HepG2 (cell line): ENCODE results near the gene DLST. TPM values are rescaled to one million over a fixed set of nuclear protein-coding genes. Genes with fewer than 3 reads are reported as not detected.

Source experiments
- ARNTL ChIP-seq: sonication (generic); formaldehyde crosslinking; IDR thresholded peaks from 2 replicates; pipeline ENCODE4 v1.4.0; 2020; ENCODE audit warnings: mild to moderate bottlenecking, missing genetic modification reagents
- GATA4 ChIP-seq: sonication (generic); IDR thresholded peaks from 2 replicates; pipeline ENCODE4 v1.6.1; 2016; ENCODE audit warnings: antibody characterized with exemption, low read depth, borderline replicate concordance
- POLR2A ChIP-seq, 2 experiments: IDR thresholded peaks; 2 replicates each; pipeline ENCODE4 v1.6.1; 2011; ENCODE audit warnings: low read depth in 2 of 2, low read length in 2 of 2, mild to moderate bottlenecking in 1 of 2, moderate library complexity in 1 of 2; ENCODE audit not compliant: insufficient read depth in 1 of 2
- TP53 ChIP-seq: sonication (generic); formaldehyde crosslinking; conservative IDR thresholded peaks from 2 replicates; pipeline ENCODE4 v1.4.0; 2020; ENCODE audit warnings: missing genetic modification reagents
- ZFP36L2 ChIP-seq: sonication (generic); formaldehyde crosslinking; IDR thresholded peaks from 2 replicates; pipeline ENCODE4 v1.4.0; 2020; ENCODE audit warnings: missing genetic modification reagents
- ZKSCAN8 ChIP-seq: IDR thresholded peaks from 2 replicates; pipeline ENCODE4 v1.6.1; 2016; ENCODE audit warnings: borderline replicate concordance, missing genetic modification reagents, missing compliant biosample characterization
- ZNF235 ChIP-seq: sonication (generic); formaldehyde crosslinking; IDR thresholded peaks from 2 replicates; pipeline ENCODE4 v1.8.1; 2023; ENCODE audit warnings: mild to moderate bottlenecking, missing genetic modification reagents, borderline replicate concordance
- ZNF382 ChIP-seq: sonication (generic); formaldehyde crosslinking; IDR thresholded peaks from 2 replicates; pipeline ENCODE4 v1.5.0; 2020; ENCODE audit warnings: missing genetic modification reagents, mild to moderate bottlenecking, borderline replicate concordance
- polyA plus RNA-seq, 8 experiments: library from polyadenylated mRNA; depleted of rRNA in 3 of 8; stranded (reverse) in 7 of 8; unstranded in 1 of 8; fragments of >200 nt; fragmentation: Illumina TruSeq in 4 of 8; extraction: Trizol in 4 of 8; gene quantifications; 2 replicates each; pipeline versions ENCODE4 v1.2.1 to v1.2.3, GENCODE V29; 2011 to 2016; ENCODE audit warnings: low read depth in 4 of 8, missing spikeins in 1 of 8, mixed read lengths in 1 of 8; ENCODE audit not compliant: insufficient read depth in 1 of 8
- total RNA-seq, 5 experiments: library from RNA; depleted of rRNA; stranded (reverse); fragments of >200 nt; fragmentation: Illumina TruSeq; extraction: Trizol; gene quantifications; 2 replicates each; pipeline ENCODE4 v1.2.3, GENCODE V29; 2016; ENCODE audit warnings: low read depth in 1 of 5
- TF ChIP-seq, protein P1 (sequence below): sonication (generic); formaldehyde crosslinking; IDR thresholded peaks from 2 replicates; pipeline ENCODE4 v1.5.0; 2020; ENCODE audit warnings: mild to moderate bottlenecking, missing genetic modification reagents, borderline replicate concordance
- TF ChIP-seq, protein P2 (sequence below), 2 experiments: sonication (generic) in 1 of 2; formaldehyde crosslinking in 1 of 2; IDR thresholded peaks; 2 replicates each; pipeline versions ENCODE4 v1.6.1 to v1.9.0; 2014 to 2022; ENCODE audit warnings: antibody characterized with exemption in 1 of 2, borderline replicate concordance in 1 of 2, inconsistent platforms in 1 of 2, low read depth in 1 of 2, missing genetic modification reagents in 1 of 2
- TF ChIP-seq, protein P3 (sequence below): sonication (generic); formaldehyde crosslinking; IDR thresholded peaks from 2 replicates; pipeline ENCODE4 v1.5.1; 2020; ENCODE audit warnings: mild to moderate bottlenecking, missing genetic modification reagents, moderate library complexity
- TF ChIP-seq, protein P4 (sequence below): sonication (generic); formaldehyde crosslinking; IDR thresholded peaks from 2 replicates; pipeline ENCODE4 v1.5.1; 2020; ENCODE audit warnings: missing genetic modification reagents, mild to moderate bottlenecking, borderline replicate concordance
- TF ChIP-seq, protein P5 (sequence below): IDR thresholded peaks from 2 replicates; pipeline ENCODE4 v1.6.1; 2016

The DLST gene
- total and polyA plus RNA-seq, 2 of the 13 experiments (the other 11 are each of a cell fraction or from before 2014, with no cell fraction given), result 56.5 to 94.3 TPM

DNA sequence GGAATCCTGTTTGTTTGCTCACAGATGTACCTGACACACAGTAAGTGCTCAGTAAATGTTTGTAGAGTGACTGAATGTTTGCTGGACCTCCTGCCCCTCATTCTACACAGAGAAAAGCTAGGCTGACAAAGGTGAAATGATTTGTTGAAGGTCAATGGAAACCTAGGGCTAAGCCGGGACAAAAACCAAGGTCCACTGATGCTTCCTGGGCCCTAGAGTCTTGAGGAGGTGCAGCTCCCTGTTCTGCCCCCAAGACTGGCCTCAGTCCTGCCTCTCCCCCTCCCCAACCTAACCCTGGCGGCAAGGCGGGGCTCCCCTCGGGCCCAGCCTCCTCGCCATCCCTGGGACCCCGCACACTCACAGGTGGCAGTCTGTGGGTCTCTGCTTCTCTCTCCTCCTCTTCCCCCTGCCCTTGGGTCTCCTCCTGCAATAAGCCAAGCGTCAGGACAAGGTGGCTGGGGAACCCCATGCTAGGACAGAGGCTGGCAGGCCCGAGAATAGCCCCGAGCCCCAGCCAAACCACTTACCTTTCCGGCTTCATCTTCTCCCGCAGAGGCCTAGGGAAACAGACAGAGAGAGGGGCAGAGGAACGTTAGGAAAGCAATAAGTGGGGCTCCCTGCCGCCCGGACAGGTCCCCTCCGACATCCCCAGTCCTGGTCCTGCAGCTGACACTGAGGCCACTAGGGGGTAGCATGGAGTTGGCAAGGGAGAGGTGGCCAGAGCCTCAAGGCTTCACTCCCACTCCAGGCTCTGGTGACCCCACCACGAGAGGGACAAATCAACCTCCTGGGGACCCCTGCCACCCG is 64.3 kb downstream of the DLST start (continued):
- TF ChIP-seq, protein P1, sequence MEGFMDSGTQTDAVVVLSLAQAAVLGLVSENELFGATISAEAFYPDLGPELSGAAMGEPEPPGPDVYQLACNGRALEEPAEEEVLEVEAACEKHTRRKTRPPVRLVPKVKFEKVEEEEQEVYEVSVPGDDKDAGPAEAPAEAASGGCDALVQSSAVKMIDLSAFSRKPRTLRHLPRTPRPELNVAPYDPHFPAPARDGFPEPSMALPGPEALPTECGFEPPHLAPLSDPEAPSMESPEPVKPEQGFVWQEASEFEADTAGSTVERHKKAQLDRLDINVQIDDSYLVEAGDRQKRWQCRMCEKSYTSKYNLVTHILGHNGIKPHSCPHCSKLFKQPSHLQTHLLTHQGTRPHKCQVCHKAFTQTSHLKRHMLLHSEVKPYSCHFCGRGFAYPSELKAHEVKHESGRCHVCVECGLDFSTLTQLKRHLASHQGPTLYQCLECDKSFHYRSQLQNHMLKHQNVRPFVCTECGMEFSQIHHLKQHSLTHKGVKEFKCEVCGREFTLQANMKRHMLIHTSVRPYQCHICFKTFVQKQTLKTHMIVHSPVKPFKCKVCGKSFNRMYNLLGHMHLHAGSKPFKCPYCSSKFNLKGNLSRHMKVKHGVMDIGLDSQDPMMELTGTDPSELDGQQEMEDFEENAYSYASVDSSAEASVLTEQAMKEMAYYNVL (CRISPR knock-in tag), result peak; percentile 95
- TF ChIP-seq ZNF382 (CRISPR knock-in tag) (no peak), ZNF235 (0 out of 2 replicates have a peak, but pooled peaks have one; percentile 41), TP53 (CRISPR knock-in tag) (no peak), ZKSCAN8 (CRISPR knock-in tag) (no peak), GATA4 (no peak), ZFP36L2 (no peak), ARNTL (CRISPR knock-in tag) (0 out of 2 replicates have a peak, but pooled peaks have one; percentile 14), POLR2A (IDR thresholded peaks at IDR 0.05; ENCODE audit: insufficient read depth in 1 of 2, low read depth in 2 of 2, low read length in 2 of 2) (0 out of 4 replicates have a peak, but pooled peaks of 1 of the 2 experiments have one; percentile 13)
- TF ChIP-seq, protein P2, sequence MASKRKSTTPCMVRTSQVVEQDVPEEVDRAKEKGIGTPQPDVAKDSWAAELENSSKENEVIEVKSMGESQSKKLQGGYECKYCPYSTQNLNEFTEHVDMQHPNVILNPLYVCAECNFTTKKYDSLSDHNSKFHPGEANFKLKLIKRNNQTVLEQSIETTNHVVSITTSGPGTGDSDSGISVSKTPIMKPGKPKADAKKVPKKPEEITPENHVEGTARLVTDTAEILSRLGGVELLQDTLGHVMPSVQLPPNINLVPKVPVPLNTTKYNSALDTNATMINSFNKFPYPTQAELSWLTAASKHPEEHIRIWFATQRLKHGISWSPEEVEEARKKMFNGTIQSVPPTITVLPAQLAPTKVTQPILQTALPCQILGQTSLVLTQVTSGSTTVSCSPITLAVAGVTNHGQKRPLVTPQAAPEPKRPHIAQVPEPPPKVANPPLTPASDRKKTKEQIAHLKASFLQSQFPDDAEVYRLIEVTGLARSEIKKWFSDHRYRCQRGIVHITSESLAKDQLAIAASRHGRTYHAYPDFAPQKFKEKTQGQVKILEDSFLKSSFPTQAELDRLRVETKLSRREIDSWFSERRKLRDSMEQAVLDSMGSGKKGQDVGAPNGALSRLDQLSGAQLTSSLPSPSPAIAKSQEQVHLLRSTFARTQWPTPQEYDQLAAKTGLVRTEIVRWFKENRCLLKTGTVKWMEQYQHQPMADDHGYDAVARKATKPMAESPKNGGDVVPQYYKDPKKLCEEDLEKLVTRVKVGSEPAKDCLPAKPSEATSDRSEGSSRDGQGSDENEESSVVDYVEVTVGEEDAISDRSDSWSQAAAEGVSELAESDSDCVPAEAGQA (IDR thresholded peaks at IDR 0.05; ENCODE audit: low read depth), result no peak
- TF ChIP-seq, protein P2 (CRISPR knock-in tag; IDR thresholded peaks at IDR 0.05; ENCODE audit: borderline replicate concordance), result no peak
- TF ChIP-seq, protein P3, sequence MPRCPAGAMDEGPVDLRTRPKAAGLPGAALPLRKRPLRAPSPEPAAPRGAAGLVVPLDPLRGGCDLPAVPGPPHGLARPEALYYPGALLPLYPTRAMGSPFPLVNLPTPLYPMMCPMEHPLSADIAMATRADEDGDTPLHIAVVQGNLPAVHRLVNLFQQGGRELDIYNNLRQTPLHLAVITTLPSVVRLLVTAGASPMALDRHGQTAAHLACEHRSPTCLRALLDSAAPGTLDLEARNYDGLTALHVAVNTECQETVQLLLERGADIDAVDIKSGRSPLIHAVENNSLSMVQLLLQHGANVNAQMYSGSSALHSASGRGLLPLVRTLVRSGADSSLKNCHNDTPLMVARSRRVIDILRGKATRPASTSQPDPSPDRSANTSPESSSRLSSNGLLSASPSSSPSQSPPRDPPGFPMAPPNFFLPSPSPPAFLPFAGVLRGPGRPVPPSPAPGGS (CRISPR knock-in tag), result no peak
- TF ChIP-seq, protein P4, sequence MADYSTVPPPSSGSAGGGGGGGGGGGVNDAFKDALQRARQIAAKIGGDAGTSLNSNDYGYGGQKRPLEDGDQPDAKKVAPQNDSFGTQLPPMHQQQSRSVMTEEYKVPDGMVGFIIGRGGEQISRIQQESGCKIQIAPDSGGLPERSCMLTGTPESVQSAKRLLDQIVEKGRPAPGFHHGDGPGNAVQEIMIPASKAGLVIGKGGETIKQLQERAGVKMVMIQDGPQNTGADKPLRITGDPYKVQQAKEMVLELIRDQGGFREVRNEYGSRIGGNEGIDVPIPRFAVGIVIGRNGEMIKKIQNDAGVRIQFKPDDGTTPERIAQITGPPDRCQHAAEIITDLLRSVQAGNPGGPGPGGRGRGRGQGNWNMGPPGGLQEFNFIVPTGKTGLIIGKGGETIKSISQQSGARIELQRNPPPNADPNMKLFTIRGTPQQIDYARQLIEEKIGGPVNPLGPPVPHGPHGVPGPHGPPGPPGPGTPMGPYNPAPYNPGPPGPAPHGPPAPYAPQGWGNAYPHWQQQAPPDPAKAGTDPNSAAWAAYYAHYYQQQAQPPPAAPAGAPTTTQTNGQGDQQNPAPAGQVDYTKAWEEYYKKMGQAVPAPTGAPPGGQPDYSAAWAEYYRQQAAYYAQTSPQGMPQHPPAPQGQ (CRISPR knock-in tag), result no peak
- TF ChIP-seq, protein P5, sequence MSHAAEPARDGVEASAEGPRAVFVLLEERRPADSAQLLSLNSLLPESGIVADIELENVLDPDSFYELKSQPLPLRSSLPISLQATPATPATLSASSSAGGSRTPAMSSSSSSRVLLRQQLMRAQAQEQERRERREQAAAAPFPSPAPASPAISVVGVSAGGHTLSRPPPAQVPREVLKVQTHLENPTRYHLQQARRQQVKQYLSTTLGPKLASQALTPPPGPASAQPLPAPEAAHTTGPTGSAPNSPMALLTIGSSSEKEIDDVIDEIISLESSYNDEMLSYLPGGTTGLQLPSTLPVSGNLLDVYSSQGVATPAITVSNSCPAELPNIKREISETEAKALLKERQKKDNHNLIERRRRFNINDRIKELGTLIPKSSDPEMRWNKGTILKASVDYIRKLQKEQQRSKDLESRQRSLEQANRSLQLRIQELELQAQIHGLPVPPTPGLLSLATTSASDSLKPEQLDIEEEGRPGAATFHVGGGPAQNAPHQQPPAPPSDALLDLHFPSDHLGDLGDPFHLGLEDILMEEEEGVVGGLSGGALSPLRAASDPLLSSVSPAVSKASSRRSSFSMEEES (CRISPR knock-in tag), result no peak
